Neutrophil (primary cell): ENCODE measurements around the gene HSPA1B.
"Not testable (repeated sequence)": the region's sequence is repeated elsewhere in the genome, so short reads cannot be mapped to it uniquely, and the experiment has no call there.

Experiments used
- H3K27ac ChIP-seq: fragments of 200-600 bp; sonication (generic); 2 replicates; pipeline ENCODE4 v1.5.1; 2016; ENCODE audit warnings: mild to moderate bottlenecking, moderate library complexity
- H3K27me3 ChIP-seq: fragments of 200-600 bp; sonication (generic); 2 replicates; pipeline ENCODE4 v1.6.0; 2016; ENCODE audit warnings: mild to moderate bottlenecking
- H3K36me3 ChIP-seq: fragments of 200-600 bp; sonication (generic); 2 replicates; pipeline ENCODE4 v1.5.1; 2017
- H3K4me1 ChIP-seq, 2 experiments: fragments of 200-600 bp in 1 of 2; sonication (generic) in 1 of 2; 1 replicate in 1 of 2; 2 replicates in 1 of 2; pipeline versions ENCODE4 v1.5.1 to v1.6.1; 2013 to 2016; ENCODE audit warnings: low read depth in 1 of 2, low read length in 1 of 2, mild to moderate bottlenecking in 1 of 2, moderate library complexity in 1 of 2; ENCODE audit not compliant: control insufficient read depth in 1 of 2, insufficient read depth in 1 of 2
- H3K4me3 ChIP-seq, 2 experiments: fragments of 200-600 bp in 1 of 2; sonication (generic) in 1 of 2; 1 replicate in 1 of 2; 2 replicates in 1 of 2; pipeline ENCODE4 v1.5.1; 2013 to 2016; ENCODE audit warnings: low read depth in 1 of 2, low read length in 1 of 2, mild to moderate bottlenecking in 1 of 2, moderate library complexity in 1 of 2
- H3K9me3 ChIP-seq: fragments of 200-600 bp; sonication (generic); 2 replicates; pipeline ENCODE4 v1.5.1; 2016
- CTCF ChIP-seq: fragments of 200-600 bp; sonication (generic); IDR thresholded peaks from 2 replicates; pipeline ENCODE4 v1.5.1; 2016; ENCODE audit warnings: antibody characterized with exemption

HSPA1B gene

GRCh38 chr6:31815025-31815838 is 12.3 kb upstream of the HSPA1B start, which contains the start of the genes HSPA1A and HSPA1L:
HSPA1A (plus strand) TSS chr6:31815543; CDS start chr6:31815757, 214 bp downstream.
HSPA1L (minus strand) TSS chr6:31815283; CDS start chr6:31811972, 3,311 bp downstream.
- TF ChIP-seq CTCF = peak; percentile 9
- H3K4me1 ChIP-seq = peaks cover 52 to 55% of the 10 kb centered on the region in 2 experiments
- H3K27ac ChIP-seq = peak within 1 kb of the TSS; percentile 90
- peaks cover 16% of the 10 kb centered on the region for H3K36me3 ChIP-seq
- no peaks in the 10 kb centered on the region for H3K27me3 ChIP-seq
- H3K9me3 ChIP-seq = no peaks in the 10 kb centered on the region
- H3K4me3 ChIP-seq = peak within 1 kb of the TSS; percentile 84 to 94

- H3K9me3 ChIP-seq, H3K36me3 ChIP-seq, H3K27me3 ChIP-seq: not testable (repeated sequence)
- peaks cover 65 to 68% of the 10 kb centered on the region in 2 experiments for H3K4me1 ChIP-seq
- H3K27ac ChIP-seq = peak overlapping the region; percentile 91
- peak overlapping the region; percentile 80 to 94 for H3K4me3 ChIP-seq
These were observed 10.2 kb upstream of the HSPA1B start for GRCh38 chr6:31817133-31817928.

GRCh38 chr6:31817929-31818511 is 9.5 kb upstream of the HSPA1B start:
- H3K36me3 ChIP-seq, H3K27me3 ChIP-seq, H3K9me3 ChIP-seq: not testable (repeated sequence)
- Histone ChIP-seq H3K27ac (peak overlapping the region; percentile 91), H3K4me1 (peaks cover 65 to 68% of the 10 kb centered on the region in 2 experiments), H3K4me3 (peak overlapping the region; percentile 80 to 94)

- Histone ChIP-seq H3K4me1 (peaks cover 65 to 71% of the 10 kb centered on the region in 2 experiments), H3K4me3 (peak overlapping the region; percentile 80 to 94), H3K36me3 (no peaks in the 10 kb centered on the region), H3K27ac (peak overlapping the region; percentile 29), H3K27me3 (no peaks in the 10 kb centered on the region), H3K9me3 (no peaks in the 10 kb centered on the region)
- no peak for TF ChIP-seq CTCF
These were observed 7.7 kb upstream of the HSPA1B start for GRCh38 chr6:31819871-31820299.

DNA sequence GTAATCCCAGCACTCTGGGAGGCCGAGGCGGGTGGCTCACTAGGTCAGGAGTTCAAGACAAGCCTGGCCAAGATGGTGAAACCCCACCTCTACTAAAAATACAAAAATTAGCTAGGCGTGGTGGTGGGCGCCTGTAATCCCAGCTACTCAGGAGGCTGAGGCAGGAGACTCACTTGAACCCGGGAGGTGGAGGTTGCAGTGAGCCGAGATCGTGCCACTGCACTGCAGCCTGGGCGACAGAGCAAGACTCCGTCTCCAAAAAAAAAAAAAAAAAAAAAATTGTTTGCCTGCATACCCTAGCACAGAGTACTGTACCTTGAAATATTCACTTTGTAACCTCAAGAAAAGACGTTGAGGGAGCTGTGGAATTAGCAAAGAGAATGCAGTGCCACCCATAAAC is 7.1 kb upstream of the HSPA1B start:
- H3K36me3 ChIP-seq, H3K9me3 ChIP-seq, H3K27me3 ChIP-seq: not testable (repeated sequence)
- Histone ChIP-seq H3K4me1 (peaks cover 67 to 75% of the 10 kb centered on the region in 2 experiments), H3K4me3 (peak overlapping the region; percentile 80 to 94), H3K27ac (peak overlapping the region; percentile 90)

GRCh38 chr6:31821301-31822035 is 6.1 kb upstream of the HSPA1B start:
- Histone ChIP-seq H3K27ac (peak overlapping the region; percentile 90), H3K4me3 (peak overlapping the region; percentile 80 to 96), H3K4me1 (peaks cover 76 to 86% of the 10 kb centered on the region in 2 experiments), H3K9me3 (no peaks in the 10 kb centered on the region), H3K27me3 (no peaks in the 10 kb centered on the region), H3K36me3 (no peaks in the 10 kb centered on the region)
- no peak for TF ChIP-seq CTCF
